ENCODE results near the gene DNAJC27.

Gene DNAJC27

DNA sequence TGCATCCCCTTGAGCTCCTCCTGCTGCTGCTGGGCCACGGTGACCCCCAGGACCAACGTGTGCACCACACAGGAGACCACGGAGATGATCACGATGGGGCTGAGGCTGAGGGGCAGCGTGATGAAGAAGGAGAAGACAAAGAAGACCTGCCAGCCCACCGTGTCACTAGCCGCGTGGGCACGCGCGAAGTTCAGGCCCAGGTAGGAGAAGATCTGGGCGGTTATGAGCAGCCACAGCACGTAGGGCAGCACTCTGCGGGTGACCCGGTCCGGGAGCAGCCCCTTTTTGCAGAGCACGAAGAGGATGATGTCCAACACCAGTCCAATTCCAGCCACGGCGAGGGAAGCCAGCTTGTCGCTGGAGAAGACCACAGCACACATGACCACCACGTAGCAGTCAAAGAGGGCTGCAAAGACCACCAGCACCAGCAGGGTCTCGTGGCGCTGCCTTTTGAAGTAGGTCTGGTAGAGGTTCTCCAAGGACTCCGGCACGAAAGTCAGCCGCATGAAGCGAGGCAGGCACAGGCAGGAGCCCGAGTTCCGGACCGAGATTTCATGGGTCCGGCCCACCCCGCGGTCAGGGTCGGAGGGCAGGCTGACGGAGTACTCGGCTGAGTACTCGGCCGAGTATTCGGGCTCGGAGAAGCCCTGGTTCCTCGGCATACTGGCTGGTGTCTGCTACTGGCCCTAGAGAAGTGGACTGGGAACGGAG, 53.3 kb downstream of the DNAJC27 start:
- H3K36me3 ChIP-seq (ENCODE audit: control insufficient read depth in 2 of 2, insufficient read depth in 2 of 2, low read length in 2 of 2): no peaks in the 10 kb centered on the region
- peak overlapping the region in 1 of 2 donors; percentile 74 for H3K4me3 ChIP-seq (ENCODE audit: low read length in 2 of 2)
- H3K9ac ChIP-seq (ENCODE audit: low read length in 2 of 2): no peak overlapping the region
- H3K4me1 ChIP-seq (ENCODE audit: control insufficient read depth, insufficient read depth, low read length): peaks cover 24% of the 10 kb centered on the region
- H3K27ac ChIP-seq (ENCODE audit: low read length): no peak overlapping the region
- H3K9me3 ChIP-seq (ENCODE audit: control insufficient read depth in 2 of 2, low read length in 2 of 2): no peaks in the 10 kb centered on the region
- no peaks in the 10 kb centered on the region for H3K27me3 ChIP-seq (ENCODE audit: control insufficient read depth in 1 of 2, insufficient read depth in 2 of 2, low read length in 2 of 2)

DNA sequence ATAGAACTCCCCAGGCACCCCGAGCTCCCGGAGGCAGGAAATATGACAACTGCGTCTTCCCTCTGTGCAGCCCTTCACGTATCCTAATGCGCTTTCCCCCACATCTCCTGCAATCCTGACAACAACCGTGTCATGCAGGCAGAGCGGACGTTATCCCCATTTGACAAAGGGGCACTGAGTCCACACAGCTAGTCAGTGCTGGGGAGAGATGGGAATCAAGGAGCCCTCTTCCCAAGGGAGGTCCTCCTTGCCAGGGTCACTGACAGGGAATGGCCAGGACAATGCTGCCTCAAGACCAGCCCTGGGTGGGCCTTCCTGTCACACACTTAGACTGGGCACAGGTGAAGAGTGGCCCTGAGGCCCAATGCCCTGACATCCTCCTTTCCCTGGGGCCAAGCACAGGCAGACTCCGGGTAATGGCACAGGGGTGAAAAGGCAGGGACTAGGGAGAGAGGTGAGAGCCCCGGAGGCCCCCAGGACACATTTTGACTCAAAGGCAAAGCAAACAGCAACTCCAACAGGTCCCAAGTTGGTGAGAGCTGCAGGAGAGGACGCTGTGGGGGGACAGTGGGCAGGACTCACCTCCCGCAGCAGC, 53.9 kb downstream of the DNAJC27 start:
- Histone ChIP-seq H3K9ac (ENCODE audit: low read length in 2 of 2) (no peak overlapping the region), H3K27me3 (ENCODE audit: control insufficient read depth in 1 of 2, insufficient read depth in 2 of 2, low read length in 2 of 2) (no peaks in the 10 kb centered on the region), H3K9me3 (ENCODE audit: control insufficient read depth in 2 of 2, low read length in 2 of 2) (no peaks in the 10 kb centered on the region), H3K27ac (ENCODE audit: low read length) (no peak overlapping the region), H3K4me1 (ENCODE audit: control insufficient read depth, insufficient read depth, low read length) (peaks cover 25% of the 10 kb centered on the region), H3K4me3 (ENCODE audit: low read length in 2 of 2) (peak overlapping the region; percentile 25 to 74), H3K36me3 (ENCODE audit: control insufficient read depth in 2 of 2, insufficient read depth in 2 of 2, low read length in 2 of 2) (no peaks in the 10 kb centered on the region)

DNA sequence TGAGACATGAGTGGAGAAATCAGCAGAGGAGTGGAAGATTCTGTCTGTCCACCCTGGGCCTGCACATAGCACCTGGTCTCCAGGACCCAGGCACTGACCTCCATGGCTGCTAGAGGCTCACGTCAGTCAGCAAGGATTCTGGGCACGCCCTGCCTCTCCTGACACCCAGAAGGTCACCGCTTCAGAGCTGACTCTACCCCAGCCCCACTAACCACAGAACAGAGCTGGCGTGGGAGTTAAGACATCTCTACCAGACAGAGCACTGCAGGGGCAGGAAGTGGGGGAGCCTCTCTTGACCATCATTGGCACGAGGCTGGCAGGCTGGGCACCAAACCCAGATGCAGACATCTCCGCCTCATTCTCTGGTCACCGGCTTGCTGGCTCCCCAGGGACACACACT, 54.7 kb downstream of the DNAJC27 start:
- H3K9ac ChIP-seq (ENCODE audit: low read length in 2 of 2): no peak overlapping the region
- peaks cover 25% of the 10 kb centered on the region for H3K4me1 ChIP-seq (ENCODE audit: control insufficient read depth, insufficient read depth, low read length)
- no peaks in the 10 kb centered on the region for H3K36me3 ChIP-seq (ENCODE audit: control insufficient read depth in 2 of 2, insufficient read depth in 2 of 2, low read length in 2 of 2)
- no peak overlapping the region for H3K27ac ChIP-seq (ENCODE audit: low read length)
- peak overlapping the region in 1 of 2 donors; percentile 74 for H3K4me3 ChIP-seq (ENCODE audit: low read length in 2 of 2)
- no peaks in the 10 kb centered on the region for H3K27me3 ChIP-seq (ENCODE audit: control insufficient read depth in 1 of 2, insufficient read depth in 2 of 2, low read length in 2 of 2)
- no peaks in the 10 kb centered on the region for H3K9me3 ChIP-seq (ENCODE audit: control insufficient read depth in 2 of 2, low read length in 2 of 2)

DNA sequence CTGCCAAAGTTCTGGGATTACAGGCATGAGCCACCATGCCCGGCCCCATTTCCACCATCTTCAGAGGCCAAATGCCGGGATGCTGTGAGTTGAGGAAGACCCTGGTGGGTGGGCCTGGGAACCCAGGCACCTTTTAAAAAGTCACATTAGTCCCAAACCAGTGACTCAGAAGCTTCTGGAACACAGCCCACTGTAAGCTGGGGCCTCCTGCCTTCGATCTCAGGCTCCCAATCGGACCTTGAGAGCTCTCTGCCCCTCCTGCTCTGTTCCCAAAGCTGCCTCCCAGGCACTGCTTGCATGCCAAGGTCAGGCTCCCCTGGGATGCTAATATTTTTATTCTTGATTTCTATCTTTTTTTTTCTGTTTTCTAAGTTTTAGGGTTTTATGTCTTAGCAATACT, 56.0 kb downstream of the DNAJC27 start:
- Histone ChIP-seq H3K36me3 (ENCODE audit: control insufficient read depth in 2 of 2, insufficient read depth in 2 of 2, low read length in 2 of 2) (no peaks in the 10 kb centered on the region), H3K27ac (ENCODE audit: low read length) (no peak overlapping the region), H3K9me3 (ENCODE audit: control insufficient read depth in 2 of 2, low read length in 2 of 2) (no peaks in the 10 kb centered on the region), H3K4me3 (ENCODE audit: low read length in 2 of 2) (no peak overlapping the region), H3K27me3 (ENCODE audit: control insufficient read depth in 1 of 2, insufficient read depth in 2 of 2, low read length in 2 of 2) (no peaks in the 10 kb centered on the region), H3K9ac (ENCODE audit: low read length in 2 of 2) (no peak overlapping the region), H3K4me1 (ENCODE audit: control insufficient read depth, insufficient read depth, low read length) (peaks cover 22% of the 10 kb centered on the region)

DNA sequence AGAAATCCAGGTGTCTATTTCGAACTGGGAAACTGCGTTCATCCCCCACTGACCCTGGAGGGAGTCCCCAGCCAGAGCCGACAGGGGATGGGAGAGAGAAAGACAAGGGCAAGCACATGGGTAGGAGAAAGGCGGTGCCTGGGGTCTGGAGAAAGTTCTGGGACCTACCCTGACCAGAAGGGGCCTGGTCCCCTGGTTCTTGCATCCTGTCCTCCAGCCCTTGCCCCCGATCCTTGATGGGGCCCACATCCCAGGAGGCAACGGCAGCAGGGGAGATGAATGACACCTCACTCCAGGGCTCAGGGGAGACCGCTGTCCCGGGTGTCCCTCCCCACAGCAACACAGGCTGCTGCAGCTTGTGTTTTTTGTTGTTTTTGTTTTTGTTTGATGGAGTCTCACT, 56.6 kb downstream of the DNAJC27 start:
- H3K27ac ChIP-seq (ENCODE audit: low read length): no peak overlapping the region
- peaks cover 0 to under 1% of the 10 kb centered on the region in 2 donors for H3K9me3 ChIP-seq (ENCODE audit: control insufficient read depth in 2 of 2, low read length in 2 of 2)

DNA sequence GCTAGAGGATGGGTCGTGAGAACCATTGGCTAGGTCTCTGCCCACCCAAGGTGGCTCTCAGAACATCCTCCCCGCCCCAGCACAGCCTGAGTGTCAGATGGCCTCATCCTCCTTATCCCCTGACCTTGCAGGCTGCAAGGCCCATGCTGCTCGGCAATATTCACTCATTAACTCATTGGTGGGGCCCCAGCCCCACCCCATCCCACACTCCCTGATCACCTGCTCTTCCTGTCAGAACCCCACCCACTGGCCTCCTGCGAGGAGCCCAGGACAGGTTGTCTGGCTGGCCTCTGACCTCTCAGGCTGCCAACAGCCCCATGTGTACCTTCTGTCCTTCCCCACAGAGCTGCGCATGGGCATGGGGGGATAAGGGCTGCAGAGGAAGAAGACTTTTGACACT, 57.0 kb downstream of the DNAJC27 start:
- Histone ChIP-seq H3K9ac (ENCODE audit: low read length in 2 of 2) (no peak overlapping the region), H3K27ac (ENCODE audit: low read length) (no peak overlapping the region), H3K9me3 (ENCODE audit: control insufficient read depth in 2 of 2, low read length in 2 of 2) (peaks cover 0 to 5% of the 10 kb centered on the region in 2 donors), H3K4me1 (ENCODE audit: control insufficient read depth, insufficient read depth, low read length) (peaks cover 22% of the 10 kb centered on the region), H3K4me3 (ENCODE audit: low read length in 2 of 2) (no peak overlapping the region), H3K36me3 (ENCODE audit: control insufficient read depth in 2 of 2, insufficient read depth in 2 of 2, low read length in 2 of 2) (no peaks in the 10 kb centered on the region), H3K27me3 (ENCODE audit: control insufficient read depth in 1 of 2, insufficient read depth in 2 of 2, low read length in 2 of 2) (no peaks in the 10 kb centered on the region)

More for the DNA sequence above, 56.6 kb downstream of the DNAJC27 start:
- Histone ChIP-seq H3K27me3 (ENCODE audit: control insufficient read depth in 1 of 2, insufficient read depth in 2 of 2, low read length in 2 of 2) (no peaks in the 10 kb centered on the region), H3K4me3 (ENCODE audit: low read length in 2 of 2) (no peak overlapping the region), H3K4me1 (ENCODE audit: control insufficient read depth, insufficient read depth, low read length) (peaks cover 22% of the 10 kb centered on the region), H3K9ac (ENCODE audit: low read length in 2 of 2) (no peak overlapping the region), H3K36me3 (ENCODE audit: control insufficient read depth in 2 of 2, insufficient read depth in 2 of 2, low read length in 2 of 2) (no peaks in the 10 kb centered on the region)

DNA sequence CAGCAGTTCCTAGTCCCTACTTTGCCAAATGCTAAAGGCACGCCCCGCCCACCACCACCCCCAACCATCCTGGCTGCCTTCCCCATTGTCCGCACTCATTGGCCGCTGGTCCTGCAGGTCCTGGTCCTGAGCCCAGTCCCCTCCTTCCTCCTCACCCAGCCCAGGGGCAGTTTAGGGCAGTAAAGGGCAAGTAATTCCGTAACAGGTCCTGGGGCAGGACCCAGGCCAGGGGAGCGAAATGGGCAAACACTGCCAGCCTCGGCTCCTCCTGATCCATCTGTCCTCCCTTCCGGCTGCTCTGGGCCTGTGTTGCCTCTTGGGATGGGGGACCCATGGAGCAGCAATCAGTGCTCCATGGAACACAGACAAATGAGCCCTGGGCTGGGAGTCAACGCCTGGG, 57.8 kb downstream of the DNAJC27 start:
- peaks cover 0 to 5% of the 10 kb centered on the region in 2 donors for H3K9me3 ChIP-seq (ENCODE audit: control insufficient read depth in 2 of 2, low read length in 2 of 2)
- H3K27me3 ChIP-seq (ENCODE audit: control insufficient read depth in 1 of 2, insufficient read depth in 2 of 2, low read length in 2 of 2): no peaks in the 10 kb centered on the region
- no peak overlapping the region for H3K4me3 ChIP-seq (ENCODE audit: low read length in 2 of 2)
- H3K4me1 ChIP-seq (ENCODE audit: control insufficient read depth, insufficient read depth, low read length): peaks cover 16% of the 10 kb centered on the region
- no peak overlapping the region for H3K27ac ChIP-seq (ENCODE audit: low read length)
- no peak overlapping the region for H3K9ac ChIP-seq (ENCODE audit: low read length in 2 of 2)
- no peaks in the 10 kb centered on the region for H3K36me3 ChIP-seq (ENCODE audit: control insufficient read depth in 2 of 2, insufficient read depth in 2 of 2, low read length in 2 of 2)

DNA sequence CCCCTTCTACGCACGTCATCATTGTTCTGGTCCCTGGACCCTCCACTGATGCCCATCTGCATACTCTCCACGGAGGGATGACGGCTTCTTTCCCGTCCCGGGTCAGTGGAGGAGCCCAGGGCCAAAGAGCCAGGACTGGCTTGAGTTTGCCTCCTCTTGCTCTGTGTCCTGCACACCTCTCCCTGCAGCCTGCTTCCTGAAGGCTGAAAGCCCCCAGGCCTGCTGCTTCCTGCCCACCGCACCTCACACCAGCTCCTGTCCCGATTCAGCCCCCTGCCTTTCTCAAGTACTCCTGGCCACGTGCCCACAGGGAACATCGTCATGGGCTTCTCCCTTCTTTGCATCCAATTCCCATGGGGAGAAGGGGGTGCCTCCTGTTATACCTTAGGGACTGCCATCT, 58.8 kb downstream of the DNAJC27 start:
- Histone ChIP-seq H3K4me1 (ENCODE audit: control insufficient read depth, insufficient read depth, low read length) (peaks cover 10% of the 10 kb centered on the region), H3K36me3 (ENCODE audit: control insufficient read depth in 2 of 2, insufficient read depth in 2 of 2, low read length in 2 of 2) (no peaks in the 10 kb centered on the region), H3K4me3 (ENCODE audit: low read length in 2 of 2) (no peak overlapping the region), H3K27me3 (ENCODE audit: control insufficient read depth in 1 of 2, insufficient read depth in 2 of 2, low read length in 2 of 2) (no peaks in the 10 kb centered on the region), H3K27ac (ENCODE audit: low read length) (no peak overlapping the region), H3K9me3 (ENCODE audit: control insufficient read depth in 2 of 2, low read length in 2 of 2) (peaks cover 0 to 5% of the 10 kb centered on the region in 2 donors), H3K9ac (ENCODE audit: low read length in 2 of 2) (no peak overlapping the region)

DNA sequence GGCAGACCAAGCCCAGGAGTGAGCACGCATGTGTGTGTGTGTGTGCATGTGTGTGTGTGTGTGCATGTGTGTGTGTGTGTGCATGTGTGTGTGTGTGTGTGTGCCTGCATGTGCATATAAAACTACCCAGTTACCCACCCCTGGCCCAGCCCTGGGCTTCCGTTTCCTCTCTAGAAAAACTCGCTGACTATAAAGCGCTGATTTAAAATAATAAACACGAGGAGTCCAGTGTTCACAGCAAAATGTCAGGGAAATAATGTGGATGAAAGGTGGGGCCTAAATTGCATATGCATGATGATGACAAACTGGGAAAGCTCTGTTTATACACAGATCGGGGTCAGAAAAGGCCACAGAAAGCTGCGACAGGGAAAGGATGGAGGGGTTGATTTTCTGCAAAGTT, 59.2 kb downstream of the DNAJC27 start:
- Histone ChIP-seq H3K4me1 (ENCODE audit: control insufficient read depth, insufficient read depth, low read length) (peaks cover 6% of the 10 kb centered on the region), H3K27ac (ENCODE audit: low read length) (no peak overlapping the region), H3K27me3 (ENCODE audit: control insufficient read depth in 1 of 2, insufficient read depth in 2 of 2, low read length in 2 of 2) (no peaks in the 10 kb centered on the region), H3K9ac (ENCODE audit: low read length in 2 of 2) (no peak overlapping the region), H3K4me3 (ENCODE audit: low read length in 2 of 2) (no peak overlapping the region), H3K9me3 (ENCODE audit: control insufficient read depth in 2 of 2, low read length in 2 of 2) (peaks cover 0 to 5% of the 10 kb centered on the region in 2 donors), H3K36me3 (ENCODE audit: control insufficient read depth in 2 of 2, insufficient read depth in 2 of 2, low read length in 2 of 2) (no peaks in the 10 kb centered on the region)

DNA sequence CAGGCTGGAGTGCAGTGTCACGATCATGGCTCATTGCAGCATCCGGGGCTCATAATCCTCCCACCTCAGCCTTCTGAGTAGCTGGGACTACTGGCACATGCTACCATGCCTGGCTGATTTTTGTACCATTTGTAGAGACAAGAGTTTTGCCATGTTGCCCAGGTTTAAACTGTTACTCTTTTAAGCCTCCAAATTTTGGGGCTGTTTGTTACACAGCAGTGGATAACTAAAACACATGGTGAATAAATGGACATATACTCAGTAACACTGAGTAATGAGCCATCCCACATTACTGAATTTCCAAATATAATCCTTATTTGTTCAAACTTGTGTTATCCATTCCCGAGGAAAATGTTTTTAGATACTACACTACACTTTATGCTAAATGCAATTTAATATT, 61.5 kb downstream of the DNAJC27 start:
- H3K27ac ChIP-seq (ENCODE audit: low read length): no peak overlapping the region

DNA sequence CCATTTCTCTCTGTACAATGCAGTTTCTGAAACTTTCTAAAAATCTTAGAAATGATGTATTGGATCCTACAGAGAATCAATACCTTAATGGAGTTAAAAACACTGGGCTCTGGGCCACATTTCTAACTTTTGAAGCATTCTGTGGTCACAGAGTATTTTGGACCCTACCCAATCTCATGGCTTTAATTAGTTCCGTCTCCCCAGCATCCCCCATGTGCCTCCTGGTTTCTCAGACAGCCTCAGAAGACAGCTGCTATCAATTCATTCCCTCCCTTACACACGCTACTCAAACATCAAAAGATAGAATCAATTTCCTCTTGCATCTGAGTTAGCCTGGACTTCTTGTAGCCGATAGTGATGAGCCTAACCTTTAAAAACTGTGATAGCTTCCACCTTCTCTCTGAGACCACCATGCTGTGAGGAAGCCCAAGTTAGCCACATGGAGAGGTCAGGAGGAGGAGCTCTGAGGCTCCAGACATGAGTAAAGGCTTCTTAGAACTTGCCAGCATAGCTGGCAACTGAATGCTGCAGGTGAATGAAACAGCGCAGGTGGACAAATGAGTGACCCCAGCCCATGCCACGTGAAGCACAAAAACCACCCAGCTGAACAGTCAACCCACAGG, 62.1 kb downstream of the DNAJC27 start:
- Histone ChIP-seq H3K9me3 (ENCODE audit: control insufficient read depth in 2 of 2, low read length in 2 of 2) (peaks cover 0 to 5% of the 10 kb centered on the region in 2 donors), H3K4me3 (ENCODE audit: low read length in 2 of 2) (no peak overlapping the region), H3K4me1 (ENCODE audit: control insufficient read depth, insufficient read depth, low read length) (peaks cover 3% of the 10 kb centered on the region), H3K27ac (ENCODE audit: low read length) (no peak overlapping the region), H3K36me3 (ENCODE audit: control insufficient read depth in 2 of 2, insufficient read depth in 2 of 2, low read length in 2 of 2) (no peaks in the 10 kb centered on the region), H3K9ac (ENCODE audit: low read length in 2 of 2) (no peak overlapping the region), H3K27me3 (ENCODE audit: control insufficient read depth in 1 of 2, insufficient read depth in 2 of 2, low read length in 2 of 2) (no peaks in the 10 kb centered on the region)

More for the DNA sequence above, 61.5 kb downstream of the DNAJC27 start:
- no peak overlapping the region for H3K9ac ChIP-seq (ENCODE audit: low read length in 2 of 2)
- peaks cover 3% of the 10 kb centered on the region for H3K4me1 ChIP-seq (ENCODE audit: control insufficient read depth, insufficient read depth, low read length)
- peaks cover 0 to 5% of the 10 kb centered on the region in 2 donors for H3K9me3 ChIP-seq (ENCODE audit: control insufficient read depth in 2 of 2, low read length in 2 of 2)
- H3K36me3 ChIP-seq (ENCODE audit: control insufficient read depth in 2 of 2, insufficient read depth in 2 of 2, low read length in 2 of 2): no peaks in the 10 kb centered on the region
- no peaks in the 10 kb centered on the region for H3K27me3 ChIP-seq (ENCODE audit: control insufficient read depth in 1 of 2, insufficient read depth in 2 of 2, low read length in 2 of 2)
- H3K4me3 ChIP-seq (ENCODE audit: low read length in 2 of 2): no peak overlapping the region

All from stomach smooth muscle (tissue), 2 donors.